IMR-90 (cell line): ENCODE measurements around the gene ASPHD2. TPM values are rescaled to one million over a fixed set of nuclear protein-coding genes. Genes with fewer than 3 reads are reported as not detected.

Experiments used
- ATAC-seq: fragments of 200-7000 bp; cut with Tn5 transposase; 2 replicates; pipeline ENCODE4 v1.9.1; 2020; ENCODE audit warnings: low read depth, mild to moderate bottlenecking, moderate library complexity
- BruUV-seq: library from RNA; stranded (reverse); fragments of 400-500 nt; replicated peaks from 2 replicates; lab custom pipeline; 2021; lab: Mats Ljungman, UMichigan
- CTCF ChIA-PET: fragments of 300-600 bp; formaldehyde crosslinking; extraction: SDS; loops from one replicate; lab custom pipeline; 2021; ENCODE audit warnings: antibody characterized with exemption; lab: Yijun Ruan, JAX
- POLR2A ChIA-PET: fragments of 300-600 bp; sonication (Branson Sonifier 250); formaldehyde crosslinking; loops from one replicate; lab custom pipeline; 2022; ENCODE audit warnings: antibody characterized with exemption; ENCODE audit not compliant: unreplicated experiment; lab: Charles Lee
- DNase-seq: peaks from one replicate; pipeline ENCODE4 v3.0.0; 2013
- H2AFZ ChIP-seq: replicated peaks from 2 replicates; pipeline ENCODE3; 2013; ENCODE audit warnings: low read length, mild to moderate bottlenecking; ENCODE audit not compliant: poor library complexity
- H2AK5ac ChIP-seq: 2 replicates; pipeline ENCODE4 v1.6.1; 2013; ENCODE audit warnings: low read depth, low read length, inconsistent platforms
- H2AK9ac ChIP-seq: replicated peaks from 2 replicates; pipeline ENCODE3; 2013; ENCODE audit warnings: mild to moderate bottlenecking, low read depth, low read length, moderate library complexity; ENCODE audit not compliant: poor library complexity
- H2BK120ac ChIP-seq: 2 replicates; pipeline ENCODE4 v1.6.1; 2013; ENCODE audit warnings: low read depth, low read length, inconsistent platforms
- H2BK15ac ChIP-seq: 3 replicates; pipeline ENCODE4 v1.6.1; 2013; ENCODE audit warnings: low read depth, low read length, inconsistent platforms
- H2BK20ac ChIP-seq: 2 replicates; pipeline ENCODE4 v1.6.1; 2013; ENCODE audit warnings: low read depth, mild to moderate bottlenecking, inconsistent platforms, low read length, moderate library complexity
- H2BK5ac ChIP-seq: 2 replicates; pipeline ENCODE4 v1.6.1; 2013; ENCODE audit warnings: mild to moderate bottlenecking, low read depth, low read length, inconsistent platforms; ENCODE audit not compliant: poor library complexity, severe bottlenecking
- H3K14ac ChIP-seq: replicated peaks from 2 replicates; pipeline ENCODE4 v1.6.1; 2013; ENCODE audit warnings: low read depth, low read length, inconsistent platforms
- H3K18ac ChIP-seq: 2 replicates; pipeline ENCODE4 v1.6.1; 2013; ENCODE audit warnings: low read depth, low read length, control low read depth
- H3K23ac ChIP-seq: 2 replicates; pipeline ENCODE4 v1.6.1; 2013; ENCODE audit warnings: low read depth, low read length, inconsistent platforms
- H3K27ac ChIP-seq: 2 replicates; pipeline ENCODE4 v1.5.1; 2013; ENCODE audit warnings: mild to moderate bottlenecking, control low read depth, low read length; ENCODE audit not compliant: insufficient read depth
- H3K27me3 ChIP-seq: 2 replicates; pipeline ENCODE4 v1.6.1; 2013; ENCODE audit warnings: low read length; ENCODE audit not compliant: control insufficient read depth, insufficient read depth
- H3K36me3 ChIP-seq: 2 replicates; pipeline ENCODE4 v1.6.1; 2013; ENCODE audit warnings: low read length, mixed read lengths; ENCODE audit not compliant: control insufficient read depth, insufficient read depth
- H3K4ac ChIP-seq: 2 replicates; pipeline ENCODE4 v1.6.1; 2013; ENCODE audit warnings: low read depth, low read length, inconsistent platforms
- H3K4me1 ChIP-seq: 2 replicates; pipeline ENCODE4 v1.6.1; 2013; ENCODE audit warnings: low read length, mixed read lengths; ENCODE audit not compliant: control insufficient read depth, insufficient read depth
- H3K4me2 ChIP-seq: 2 replicates; pipeline ENCODE4 v1.6.1; 2013; ENCODE audit warnings: low read depth, mild to moderate bottlenecking, control low read depth, low read length, moderate library complexity
- H3K4me3 ChIP-seq: 2 replicates; pipeline ENCODE4 v1.5.1; 2013; ENCODE audit warnings: low read depth, mild to moderate bottlenecking, control low read depth, low read length, moderate library complexity; ENCODE audit not compliant: insufficient read depth
- H3K56ac ChIP-seq: 2 replicates; pipeline ENCODE4 v1.6.1; 2013; ENCODE audit warnings: low read length, inconsistent platforms; ENCODE audit not compliant: insufficient read depth; ENCODE audit errors: extremely low read depth
- H3K79me1 ChIP-seq, 2 experiments: 2 replicates each; pipeline ENCODE4 v1.6.1; 2013; ENCODE audit warnings: low read length in 2 of 2, inconsistent platforms in 1 of 2, low read depth in 1 of 2
- H3K9ac ChIP-seq: 2 replicates; pipeline ENCODE4 v1.6.1; 2013; ENCODE audit warnings: low read depth, low read length, control low read depth
- H3K9me1 ChIP-seq: 2 replicates; pipeline ENCODE4 v1.6.1; 2013; ENCODE audit warnings: low read length, inconsistent platforms; ENCODE audit not compliant: insufficient read depth
- H3K9me3 ChIP-seq: 2 replicates; pipeline ENCODE4 v1.6.1; 2013; ENCODE audit warnings: low read length; ENCODE audit not compliant: control insufficient read depth, insufficient read depth
- H4K20me1 ChIP-seq: 2 replicates; pipeline ENCODE4 v1.6.1; 2013; ENCODE audit warnings: low read length, inconsistent platforms; ENCODE audit not compliant: insufficient read depth
- H4K5ac ChIP-seq: 2 replicates; pipeline ENCODE4 v1.6.1; 2013; ENCODE audit warnings: mild to moderate bottlenecking, low read depth, low read length, control low read depth
- H4K8ac ChIP-seq, 2 experiments: 2 replicates each; pipeline ENCODE4 v1.6.1; 2013; ENCODE audit warnings: low read depth in 2 of 2, low read length in 2 of 2, control low read depth in 1 of 2, inconsistent platforms in 1 of 2
- H4K91ac ChIP-seq: 2 replicates; pipeline ENCODE4 v1.6.1; 2013; ENCODE audit warnings: low read depth, low read length, inconsistent platforms; ENCODE audit not compliant: insufficient read depth
- CEBPB ChIP-seq: IDR thresholded peaks from 2 replicates; pipeline ENCODE4 v1.6.1; 2012; ENCODE audit warnings: low read depth, low read length, improper control_type of control experiment
- WGBS, 2 experiments: methylation state at CpG; one replicate each; pipeline versions ENCODE4 v1.1.5 to v1.1.7; 2013; ENCODE audit warnings: missing lambda C conversion rate in 2 of 2; ENCODE audit not compliant: insufficient read length in 1 of 2; ENCODE audit errors: extremely low coverage in 2 of 2; 5-methylcytosine and 5-hydroxymethylcytosine counted together
- dilution Hi-C: fragments of 300-500 bp; cut with HindIII; formaldehyde crosslinking; loops from one replicate; pipeline ENCODE4 v1.14.3; 2018; ENCODE audit warnings: low sequenced_read_pairs; ENCODE audit not compliant: unreplicated experiment
- in situ Hi-C: fragments of 300-500 bp; cut with MboI; formaldehyde crosslinking; loops from 3 replicates; pipeline ENCODE4 v1.14.3; 2019; ENCODE audit warnings: low sequenced_read_pairs, inconsistent platforms, mixed read lengths
- intact Hi-C: fragments of 100-400 bp; cut with micrococcal nuclease; formaldehyde crosslinking; loops from 2 replicates; pipeline ENCODE4 v1.10.0; 2022
- polyA plus RNA-seq, 3 experiments: library from polyadenylated mRNA; depleted of rRNA; stranded (reverse); fragments of >200 nt; gene quantifications; 2 replicates each; pipeline ENCODE4 v1.2.3, GENCODE V29; 2012; ENCODE audit warnings: low replicate concordance in 1 of 3
- total RNA-seq: library from RNA; depleted of rRNA; stranded (reverse); fragments of >200 nt; gene quantifications from 2 replicates; pipeline ENCODE4 v1.2.3, GENCODE V29; 2012

Gene ASPHD2
- total and polyA plus RNA-seq, 2 of the 4 experiments (the other 2 are of a cell fraction): 1.3 to 1.4 TPM

DNA sequence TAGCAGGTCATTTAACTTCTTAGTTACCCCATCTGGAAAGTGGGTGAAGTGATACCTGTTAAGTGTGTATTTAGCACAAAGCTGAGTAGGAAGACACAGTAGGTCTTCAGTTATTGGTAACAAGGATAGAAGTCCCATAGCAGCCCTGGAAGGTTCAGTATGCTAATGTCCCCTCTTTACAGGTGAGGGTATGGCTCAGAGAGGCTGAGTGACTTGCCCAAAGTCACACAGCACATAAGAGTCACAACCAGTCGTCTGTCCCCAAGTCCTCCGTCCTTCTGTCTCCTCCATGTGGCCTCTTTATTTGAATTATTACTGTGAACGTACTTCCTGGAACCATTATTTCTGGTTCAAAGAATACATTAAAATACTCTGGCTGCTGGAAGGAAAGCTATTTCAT is 10.5 kb downstream of the ASPHD2 start:
- H3K4me3 ChIP-seq: no peak overlapping the region
- no peak overlapping the region for H2AK9ac ChIP-seq
- no peak overlapping the region for H2BK5ac ChIP-seq
- no peak overlapping the region for H3K14ac ChIP-seq
- POLR2A ChIA-PET: interaction anchor here (0.6 kb wide), 1 partner anchor 71 kb away, joined by 3 read pairs; no protein-coding TSS in a partner anchor
- H3K4ac ChIP-seq: no peak overlapping the region
- H3K23ac ChIP-seq: no peak overlapping the region
- dilution Hi-C loops (no loop called here), intact Hi-C loops (no loop called here), in situ Hi-C loops (no loop called here)
- no peak overlapping the region for H2AFZ ChIP-seq
- no peaks in the 10 kb centered on the region for H3K9me1 ChIP-seq
- no peak for TF ChIP-seq CEBPB
- no peak overlapping the region for H3K18ac ChIP-seq
- no peaks in the 10 kb centered on the region for H3K79me1 ChIP-seq
- H4K91ac ChIP-seq: no peak overlapping the region
- H4K5ac ChIP-seq: no peak overlapping the region
- H3K9me3 ChIP-seq: no peaks in the 10 kb centered on the region
- WGBS, 2 experiments: no CpG with 5 or more reads among the region's 3 CpGs
- no peak overlapping the region for H2BK15ac ChIP-seq
- H3K56ac ChIP-seq: no peak overlapping the region
- no peak overlapping the region for H4K8ac ChIP-seq
- no TSS peak for BruUV-seq
- no peaks in the 10 kb centered on the region for H3K27me3 ChIP-seq
- no peaks in the 10 kb centered on the region for H4K20me1 ChIP-seq
- no peak overlapping the region for H3K9ac ChIP-seq
- H2BK20ac ChIP-seq: no peak overlapping the region
- CTCF ChIA-PET: interaction anchor here (1.0 kb wide), 1 partner anchor 9 kb away, joined by 3 read pairs; no protein-coding TSS in a partner anchor
- H3K36me3 ChIP-seq: no peaks in the 10 kb centered on the region
- no peak overlapping the region for H2AK5ac ChIP-seq
- no peak overlapping the region for H2BK120ac ChIP-seq
- H3K27ac ChIP-seq: no peak overlapping the region
- H3K4me2 ChIP-seq: no peak overlapping the region
- DNase-seq: no peak
- ATAC-seq: no peak
- H3K4me1 ChIP-seq: no peaks in the 10 kb centered on the region
